GM19438 (cell line): ENCODE results near the gene OSBPL5.

Experiments used
- ATAC-seq: cut with Tn5 transposase; IDR thresholded peaks from one replicate; pipeline ENCODE4 v1.9.1; 2021; ENCODE audit warnings: low read depth; ENCODE audit not compliant: unreplicated experiment

The OSBPL5 gene

GRCh38 chr11:3105791-3106735, 59.0 kb downstream of the OSBPL5 start:
- no peak for ATAC-seq

- no peak for ATAC-seq
Measured at GRCh38 chr11:3104961-3105790, 59.9 kb downstream of the OSBPL5 start.

GRCh38 chr11:3104051-3104714, 60.9 kb downstream of the OSBPL5 start:
- no peak for ATAC-seq

DNA sequence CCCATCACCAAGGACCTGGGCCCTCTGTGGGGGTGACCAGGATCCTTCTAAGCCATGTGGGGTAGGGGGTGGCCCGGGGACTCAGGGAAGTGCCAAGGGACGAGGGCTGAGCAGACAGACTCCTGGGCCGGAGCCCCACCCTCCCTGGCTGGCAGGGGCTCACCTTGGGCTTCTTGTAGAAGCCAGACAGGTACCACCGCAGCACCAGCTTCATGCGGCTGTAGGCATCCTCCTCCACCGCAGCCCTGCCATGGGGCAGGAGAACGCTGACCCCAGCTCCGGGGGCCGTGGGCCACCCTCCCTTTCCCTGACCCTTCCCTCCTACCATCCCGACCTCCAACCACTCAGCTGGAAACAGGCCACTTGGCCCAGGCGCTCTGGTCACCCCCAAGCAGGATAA, 62.0 kb downstream of the OSBPL5 start:
- no peak for ATAC-seq

DNA sequence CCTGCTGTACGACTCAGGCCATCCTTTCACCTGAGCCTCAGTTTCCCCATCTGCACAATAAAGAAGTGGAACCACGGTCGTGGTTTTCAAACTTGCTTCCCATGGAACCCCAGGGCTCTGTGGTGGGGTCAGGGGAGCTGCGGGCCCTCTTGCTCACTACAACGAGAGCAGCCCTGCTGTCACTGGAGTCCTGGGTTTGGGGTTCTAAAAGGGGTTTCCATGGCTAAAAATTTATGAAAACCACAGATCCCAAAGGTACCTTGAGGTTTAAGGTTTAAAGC, 62.5 kb downstream of the OSBPL5 start:
- no peak for ATAC-seq

DNA sequence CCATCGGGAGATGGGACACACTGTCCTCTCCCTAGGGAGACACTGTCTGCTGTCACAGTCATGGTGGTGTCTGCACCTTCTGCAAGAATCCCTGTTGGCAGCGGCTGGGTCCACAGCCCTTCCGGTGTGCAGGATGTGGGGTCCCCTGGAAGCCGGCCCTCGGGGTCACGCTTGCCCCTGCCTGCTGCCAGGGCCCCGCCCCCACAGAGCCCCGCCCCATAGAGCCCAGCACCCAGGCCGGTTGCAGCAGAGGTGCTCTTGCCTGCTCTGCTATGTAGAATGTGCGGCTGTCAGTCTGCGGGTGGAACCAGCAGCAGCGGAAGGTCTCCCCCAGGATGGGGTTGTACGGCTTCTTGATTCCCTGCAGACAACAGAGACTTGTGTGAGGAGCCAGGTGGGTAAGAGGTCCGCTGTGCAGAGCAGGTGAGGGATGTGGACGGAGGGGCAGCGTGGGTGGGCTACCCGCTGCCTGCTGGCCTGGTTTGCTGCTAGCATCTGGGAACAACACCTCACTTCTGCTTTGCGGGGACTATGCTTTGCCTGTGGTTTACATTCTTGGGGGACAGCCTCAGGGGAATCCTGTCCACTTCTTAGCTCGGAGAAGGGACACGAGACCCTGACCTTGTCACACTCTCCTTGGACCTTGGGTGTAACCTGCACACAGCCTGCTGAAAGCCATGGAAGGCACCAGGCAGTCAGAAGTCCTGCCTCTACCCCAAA, 63.0 kb downstream of the OSBPL5 start:
- no peak for ATAC-seq

DNA sequence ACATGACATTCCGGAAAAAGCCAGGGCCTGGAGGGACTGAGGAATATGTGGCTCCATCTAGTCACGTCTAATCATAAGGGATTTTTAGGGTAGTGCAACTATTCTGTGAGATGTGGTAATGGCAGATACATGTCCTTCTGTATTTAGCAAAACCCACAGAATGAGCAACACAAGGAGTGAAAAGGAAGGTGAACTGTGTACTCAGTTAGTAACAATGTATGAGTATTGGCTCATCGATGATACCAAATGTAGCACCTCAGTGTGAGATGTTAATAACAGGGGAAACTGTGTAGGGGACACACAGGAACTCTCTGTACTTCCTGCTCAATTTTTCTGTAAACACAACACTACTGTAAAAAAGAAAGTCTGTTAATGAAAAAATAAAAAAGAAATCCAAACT, 65.9 kb downstream of the OSBPL5 start:
- no peak for ATAC-seq

DNA sequence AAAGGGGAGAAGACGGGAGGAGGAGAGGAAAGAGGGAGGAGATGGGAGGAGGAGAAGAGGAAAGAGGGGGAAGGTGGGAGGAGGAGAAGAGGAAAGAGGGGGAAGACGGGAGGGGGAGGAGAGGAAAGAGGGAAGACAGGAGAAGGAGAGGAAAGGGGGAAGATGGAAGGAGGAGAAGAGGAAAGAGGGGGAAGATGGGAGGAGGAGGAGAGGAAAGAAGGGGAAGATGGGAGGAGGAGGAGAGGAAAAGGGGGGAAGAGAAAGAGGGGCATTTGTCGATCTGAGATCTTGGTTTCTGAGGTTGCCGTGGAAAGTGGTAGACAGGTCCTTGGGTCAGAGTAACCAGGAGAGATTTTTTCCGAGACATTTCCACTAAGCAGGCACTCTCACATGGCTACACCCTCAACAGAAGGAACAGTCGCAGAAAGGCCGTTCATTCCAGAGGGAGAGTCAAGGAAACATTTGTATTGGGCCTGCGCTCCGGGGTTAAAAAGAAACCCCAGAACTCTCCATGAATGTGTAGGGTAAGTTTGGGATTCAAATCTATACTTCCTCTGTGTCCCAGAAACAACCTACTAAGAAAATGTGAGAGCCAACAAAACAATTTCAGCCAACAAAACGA, 68.1 kb downstream of the OSBPL5 start:
- ATAC-seq = no peak

GRCh38 chr11:3095712-3096361, 69.3 kb downstream of the OSBPL5 start:
- no peak for ATAC-seq

GRCh38 chr11:3094223-3094824, 70.8 kb downstream of the OSBPL5 start:
- ATAC-seq = no peak

DNA sequence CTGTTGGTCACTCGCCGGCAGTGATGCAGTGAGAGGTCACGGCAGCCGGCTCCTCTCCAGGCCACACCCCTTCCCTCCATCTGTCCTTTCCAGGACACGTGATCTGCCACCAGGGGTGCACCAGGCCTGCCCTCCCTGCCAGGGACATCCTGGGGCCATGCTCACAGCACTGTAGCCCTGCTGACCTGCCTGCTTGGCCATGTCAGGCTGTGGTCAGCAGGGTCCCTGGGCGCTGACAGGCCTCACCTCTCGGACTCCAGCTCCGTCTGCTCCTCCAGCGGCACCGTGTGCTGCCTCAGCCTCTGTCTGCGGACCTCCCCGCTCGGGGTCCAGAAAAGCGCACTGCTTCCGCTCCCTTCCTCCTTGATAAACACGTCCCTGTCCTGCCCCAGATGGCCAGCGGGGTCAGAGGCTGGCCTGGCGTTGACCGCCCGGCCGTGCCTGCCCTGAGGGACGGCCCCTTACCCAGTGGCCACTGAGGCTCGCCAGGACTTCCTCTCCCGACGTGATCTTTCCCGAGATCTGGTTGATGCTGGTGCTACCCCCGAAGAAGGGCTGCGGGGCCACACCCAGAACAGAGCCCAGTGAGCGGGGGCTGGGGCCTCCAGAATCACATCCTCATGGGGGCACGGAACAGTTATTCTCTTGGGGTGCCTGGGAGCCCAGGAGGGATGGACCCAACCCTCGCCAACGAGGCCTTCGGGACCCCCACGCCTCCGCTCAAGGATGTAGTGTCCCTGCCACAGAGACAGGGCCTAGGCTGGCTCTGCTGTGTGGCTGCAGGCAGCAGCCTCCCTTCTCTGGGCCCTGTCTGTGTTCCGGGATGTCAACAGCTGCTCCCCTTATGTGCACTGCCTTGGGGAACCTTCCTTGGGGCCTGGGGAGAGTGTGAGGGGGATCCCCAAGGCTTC, 71.6 kb downstream of the OSBPL5 start:
- ATAC-seq = no peak

DNA sequence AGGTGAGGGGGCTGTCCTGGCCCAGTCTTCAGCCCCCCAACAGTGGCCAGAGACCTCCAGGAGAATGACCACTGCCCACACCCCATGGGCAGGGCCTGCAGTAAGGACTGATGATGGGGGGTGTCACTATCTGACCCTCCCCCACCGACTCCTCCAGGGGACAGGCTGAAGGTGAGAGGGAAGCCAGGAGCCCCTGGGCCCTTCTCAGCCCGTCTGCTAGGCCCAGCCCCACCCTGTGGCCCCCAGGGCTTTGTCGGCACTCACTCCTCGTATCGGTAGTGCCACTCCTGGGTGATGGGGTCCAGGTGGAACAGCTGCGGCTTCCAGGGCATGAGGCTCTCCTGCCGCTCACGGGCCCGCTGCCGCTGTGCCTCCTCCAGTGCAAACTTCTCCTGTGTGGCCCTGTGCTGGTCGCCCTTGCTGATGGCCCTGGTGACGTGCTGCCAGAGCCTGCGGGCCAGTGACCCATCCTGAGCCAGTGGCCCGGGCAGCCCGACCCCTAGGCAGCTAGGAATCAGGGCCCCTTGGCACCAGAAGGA, 72.4 kb downstream of the OSBPL5 start:
- ATAC-seq = no peak

DNA sequence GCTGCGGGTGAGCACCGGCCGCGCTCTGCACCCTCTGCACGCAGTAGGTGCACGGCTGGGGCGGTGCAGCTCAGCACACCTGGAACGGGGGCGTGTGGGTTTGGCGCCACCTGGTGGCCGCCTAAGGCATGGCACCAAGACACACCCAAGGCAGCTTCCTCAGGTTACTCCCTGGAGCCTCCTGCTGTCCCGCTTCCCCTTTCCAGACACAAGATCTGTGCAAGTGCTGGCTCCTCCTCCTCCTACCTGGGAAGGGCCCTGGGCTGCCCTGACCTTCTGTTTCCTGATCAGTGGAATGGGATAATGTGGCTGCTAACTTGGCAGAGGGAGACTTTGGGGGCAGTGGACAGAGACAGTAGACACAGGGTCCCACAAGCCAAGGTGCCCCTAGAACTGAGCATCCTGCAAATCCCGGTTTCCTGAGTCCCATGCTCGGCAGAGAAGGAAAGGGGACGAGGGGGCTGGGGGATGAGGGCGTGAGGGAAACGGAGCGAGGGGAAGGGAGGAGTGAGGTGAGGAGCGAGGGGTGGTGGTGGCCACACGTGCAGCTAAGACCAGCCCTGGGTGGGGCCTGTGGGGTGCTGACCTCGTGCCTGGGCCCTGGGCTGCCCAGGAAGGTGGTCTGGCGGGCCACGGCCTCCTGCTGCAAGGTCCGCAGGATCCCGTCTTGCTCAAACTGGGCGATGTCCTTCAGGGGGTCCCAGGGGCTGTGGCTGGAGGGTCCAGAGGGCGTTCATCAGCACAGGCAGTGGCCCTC, 73.1 kb downstream of the OSBPL5 start:
- ATAC-seq = peak; percentile 77

DNA sequence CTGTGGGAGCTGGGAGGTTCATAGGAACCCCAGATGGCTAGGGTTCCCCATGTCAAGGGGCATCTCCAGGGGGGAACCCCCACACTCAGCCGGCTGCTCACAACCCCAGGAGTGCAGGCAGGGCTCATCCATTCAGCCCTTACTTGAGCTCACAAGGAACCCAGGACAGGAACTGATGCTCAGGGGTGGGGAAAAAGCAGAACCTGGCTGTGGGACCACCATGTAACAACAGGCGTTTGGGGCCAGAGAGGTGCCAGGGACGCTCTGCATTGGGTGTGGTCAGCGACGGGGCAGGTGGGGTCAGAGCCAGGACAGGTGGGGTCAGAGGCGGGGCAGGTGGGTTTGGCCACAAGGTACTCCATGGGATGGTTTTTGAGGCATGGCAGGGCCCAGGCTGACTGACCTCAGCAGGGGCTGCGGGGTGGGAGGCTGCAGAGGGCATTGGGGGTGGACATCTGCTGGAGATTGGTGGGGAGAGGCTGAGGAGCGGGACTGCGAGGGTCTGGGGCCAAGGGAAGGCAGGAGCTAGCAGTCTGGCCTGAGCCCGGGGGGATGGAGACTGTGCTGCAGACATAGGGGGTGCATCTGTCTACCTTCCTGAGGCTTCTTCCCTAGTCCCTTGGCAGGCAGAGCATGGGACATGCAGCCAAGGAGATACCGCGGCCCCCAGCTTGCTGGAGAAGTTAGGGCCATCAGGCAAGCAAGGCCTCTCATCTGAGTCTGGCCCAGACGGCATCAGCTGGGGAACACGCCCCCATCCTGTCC, 73.8 kb downstream of the OSBPL5 start:
- no peak for ATAC-seq

- ATAC-seq = no peak
Measured at GRCh38 chr11:3090096-3090901, 74.8 kb downstream of the OSBPL5 start.
